ENCODE results near the gene EPHB1. TPM values are rescaled to one million over a fixed set of nuclear protein-coding genes. Genes with fewer than 3 reads are reported as not detected.

The EPHB1 gene
- total and polyA plus RNA-seq, 12 donors, result 0.07 to 3.4 (median 1.6) TPM

- Histone ChIP-seq H3K27ac (no peak overlapping the region), H3K9me3 (peaks cover 0 to 11% (median 0%) of the 10 kb centered on the region in 11 donors), H3K4me3 (no peak overlapping the region), H3K27me3 (no peaks in the 10 kb centered on the region), H3K4me1 (peaks cover 0 to 2% (median 0%) of the 10 kb centered on the region in 9 donors), H3K36me3 (no peaks in the 10 kb centered on the region)
- intact Hi-C loops (cut with DNase I), result no loop called here
- ATAC-seq (no peak), DNase-seq (no peak)
- 88 to 89% methylated on average over 4 of the region's 4 CpGs for WGBS, 2 donors
- TF ChIP-seq CTCF (IDR thresholded peaks at IDR 0.05), result no peak
These were observed 423.7 kb downstream of the EPHB1 start for GRCh38 chr3:135218782-135219181.

- no peak overlapping the region for H3K27ac ChIP-seq
- 62 to 81% methylated on average over 5 of the region's 5 CpGs for WGBS, 2 donors
- intact Hi-C loops (cut with DNase I), result no loop called here
- H3K4me1 ChIP-seq, result peaks cover 0 to 16% (median 12%) of the 10 kb centered on the region in 9 donors
- no peak for DNase-seq
- no peaks in the 10 kb centered on the region for H3K36me3 ChIP-seq
- H3K9me3 ChIP-seq, result no peaks in the 10 kb centered on the region
- no peak overlapping the region for H3K4me3 ChIP-seq
- no peak for ATAC-seq
- TF ChIP-seq CTCF (IDR thresholded peaks at IDR 0.05), result no peak
- H3K27me3 ChIP-seq, result no peaks in the 10 kb centered on the region
These were observed 429.8 kb downstream of the EPHB1 start for GRCh38 chr3:135224815-135225362.

GRCh38 chr3:135226057-135226456 lies 431.0 kb downstream of the EPHB1 start:
- TF ChIP-seq CTCF (IDR thresholded peaks at IDR 0.05), result no peak
- ATAC-seq (peak in 1 of 8 donors; percentile 23), DNase-seq (no peak)
- H3K27me3 ChIP-seq, result no peaks in the 10 kb centered on the region
- WGBS, 2 donors, result 72 to 78% methylated on average over 6 of the region's 6 CpGs
- H3K4me3 ChIP-seq, result no peak overlapping the region
- no peaks in the 10 kb centered on the region for H3K36me3 ChIP-seq
- H3K9me3 ChIP-seq, result no peaks in the 10 kb centered on the region
- intact Hi-C loops (cut with DNase I), result no loop called here
- H3K4me1 ChIP-seq, result peaks cover 0 to 16% (median 12%) of the 10 kb centered on the region in 9 donors
- H3K27ac ChIP-seq, result no peak overlapping the region

GRCh38 chr3:135228201-135228600 lies 433.1 kb downstream of the EPHB1 start:
- no peak for TF ChIP-seq CTCF (IDR thresholded peaks at IDR 0.05)
- Histone ChIP-seq H3K4me1 (peaks cover 0 to 16% (median 12%) of the 10 kb centered on the region in 9 donors), H3K9me3 (no peaks in the 10 kb centered on the region), H3K36me3 (no peaks in the 10 kb centered on the region), H3K4me3 (no peak overlapping the region), H3K27ac (no peak overlapping the region), H3K27me3 (no peaks in the 10 kb centered on the region)
- ATAC-seq (peak in 4 of 8 donors; percentile 30 to 50 (median 38)), DNase-seq (no peak)
- WGBS, 2 donors, result 69 to 78% methylated on average over 3 of the region's 3 CpGs
- intact Hi-C loops (cut with DNase I), result no loop called here

Data from heart right ventricle (tissue), 16 donors.